IPS-20b (cell line): ENCODE data around the gene SRCIN1.
"Not testable (repeated sequence)": the region's sequence is repeated elsewhere in the genome, so short reads cannot be mapped to it uniquely, and the experiment has no call there.

Experiments
- H3K27ac ChIP-seq: one replicate; pipeline ENCODE4 v1.5.1; 2013; ENCODE audit warnings: low read length
- H3K27me3 ChIP-seq: 2 replicates; pipeline ENCODE4 v1.6.1; 2013; ENCODE audit warnings: mild to moderate bottlenecking, low read length, inconsistent platforms; ENCODE audit not compliant: insufficient read depth
- H3K36me3 ChIP-seq: 2 replicates; pipeline ENCODE4 v1.6.1; 2013; ENCODE audit warnings: low read depth, mild to moderate bottlenecking, inconsistent platforms, low read length, moderate library complexity; ENCODE audit not compliant: insufficient read depth
- H3K4me1 ChIP-seq: 2 replicates; pipeline ENCODE4 v1.6.1; 2013; ENCODE audit warnings: mild to moderate bottlenecking, control low read depth, inconsistent platforms, low read length, moderate library complexity; ENCODE audit not compliant: insufficient read depth
- H3K4me3 ChIP-seq: 2 replicates; pipeline ENCODE4 v1.5.1; 2013; ENCODE audit warnings: mild to moderate bottlenecking, low read length, inconsistent platforms
- H3K9ac ChIP-seq: 2 replicates; pipeline ENCODE4 v1.6.1; 2013; ENCODE audit warnings: low read depth, mild to moderate bottlenecking, inconsistent platforms, low read length, moderate library complexity
- H3K9me3 ChIP-seq: 2 replicates; pipeline ENCODE4 v1.6.1; 2013; ENCODE audit warnings: mild to moderate bottlenecking, low read depth, low read length, inconsistent platforms; ENCODE audit not compliant: insufficient read depth

The SRCIN1 gene

GRCh38 chr17:38533241-38533640, 72.5 kb downstream of the SRCIN1 start:
- no peaks in the 10 kb centered on the region for H3K9me3 ChIP-seq
- peaks cover 3% of the 10 kb centered on the region; the same call in 1 of the 2 replicates for H3K4me1 ChIP-seq
- H3K27ac ChIP-seq, result no peak overlapping the region
- H3K36me3 ChIP-seq, result no peaks in the 10 kb centered on the region
- H3K4me3 ChIP-seq, result no peak overlapping the region
- H3K27me3 ChIP-seq, result peaks cover 14% of the 10 kb centered on the region; the same call in 1 of the 2 replicates
- no peak overlapping the region for H3K9ac ChIP-seq

DNA sequence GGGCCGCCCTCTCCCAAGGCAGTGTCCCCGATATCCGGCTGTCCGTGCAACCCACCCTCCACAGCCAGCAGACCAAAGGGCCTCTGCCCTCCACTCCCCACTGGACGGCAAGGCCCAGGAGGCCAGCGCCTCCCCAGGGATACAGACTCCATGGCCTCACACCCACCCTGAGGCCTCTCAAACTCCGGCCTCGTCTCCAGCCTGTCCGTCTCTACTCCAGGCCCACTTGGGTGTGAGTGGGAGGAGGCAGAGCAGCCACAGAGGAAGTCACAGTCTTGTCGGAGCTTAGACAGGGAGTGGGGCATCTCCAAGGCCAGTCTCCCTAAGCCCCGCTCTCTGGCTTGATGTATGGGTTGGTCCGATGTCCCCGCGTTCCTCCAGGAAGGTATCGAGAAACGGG, 73.3 kb downstream of the SRCIN1 start:
- peaks cover 19% of the 10 kb centered on the region; the same call in 1 of the 2 replicates for H3K27me3 ChIP-seq
- H3K9ac ChIP-seq, result no peak overlapping the region

GRCh38 chr17:38531761-38532160, 74.0 kb downstream of the SRCIN1 start:
- not testable (repeated sequence) for H3K4me1 ChIP-seq, H3K27ac ChIP-seq, H3K9ac ChIP-seq, H3K4me3 ChIP-seq, H3K36me3 ChIP-seq, H3K9me3 ChIP-seq
- H3K27me3 ChIP-seq, result peaks cover 19% of the 10 kb centered on the region; the same call in 1 of the 2 replicates

More for the DNA sequence above, 73.3 kb downstream of the SRCIN1 start:
- peaks cover 3% of the 10 kb centered on the region; the same call in 1 of the 2 replicates for H3K4me1 ChIP-seq
- H3K36me3 ChIP-seq, result no peaks in the 10 kb centered on the region
- H3K4me3 ChIP-seq, result no peak overlapping the region
- H3K9me3 ChIP-seq, result no peaks in the 10 kb centered on the region
- H3K27ac ChIP-seq, result no peak overlapping the region

DNA sequence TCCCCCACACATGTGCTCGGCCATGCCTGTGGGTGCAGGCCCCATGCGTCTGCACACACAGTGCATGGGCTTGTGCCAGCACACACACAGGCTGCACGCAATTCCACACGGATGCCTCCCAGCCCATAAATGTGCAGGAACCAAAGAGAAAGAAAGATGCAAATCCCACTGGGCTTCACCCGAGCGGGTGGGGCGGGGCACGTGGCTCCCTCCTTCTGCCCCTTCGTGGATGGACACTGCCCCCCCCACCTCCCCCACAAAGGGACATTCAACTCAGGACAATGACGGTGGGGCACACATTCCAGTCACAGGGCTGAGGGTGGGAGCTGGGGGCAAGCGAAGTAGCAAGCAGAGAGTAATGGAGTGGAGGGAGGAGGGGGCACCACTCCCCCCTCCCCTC, 74.9 kb downstream of the SRCIN1 start:
- peaks cover 19% of the 10 kb centered on the region; the same call in 1 of the 2 replicates for H3K27me3 ChIP-seq
- not testable (repeated sequence) for H3K27ac ChIP-seq, H3K9ac ChIP-seq, H3K4me1 ChIP-seq, H3K4me3 ChIP-seq, H3K9me3 ChIP-seq, H3K36me3 ChIP-seq

GRCh38 chr17:38528141-38528540, 77.6 kb downstream of the SRCIN1 start:
- not testable (repeated sequence) for H3K27ac ChIP-seq, H3K4me1 ChIP-seq, H3K9ac ChIP-seq, H3K36me3 ChIP-seq, H3K9me3 ChIP-seq, H3K4me3 ChIP-seq
- peaks cover 15% of the 10 kb centered on the region; the same call in 1 of the 2 replicates for H3K27me3 ChIP-seq

- H3K36me3 ChIP-seq, H3K4me1 ChIP-seq, H3K9ac ChIP-seq, H3K9me3 ChIP-seq, H3K4me3 ChIP-seq, H3K27ac ChIP-seq: not testable (repeated sequence)
- peaks cover 15% of the 10 kb centered on the region; the same call in 1 of the 2 replicates for H3K27me3 ChIP-seq
These were observed 79.2 kb downstream of the SRCIN1 start for GRCh38 chr17:38526526-38526925.

GRCh38 chr17:38512473-38513058, 93.2 kb downstream of the SRCIN1 start:
- Histone ChIP-seq H3K36me3 (no peaks in the 10 kb centered on the region), H3K27me3 (peaks cover 37% of the 10 kb centered on the region), H3K4me3 (no peak overlapping the region), H3K27ac (no peak overlapping the region), H3K9me3 (no peaks in the 10 kb centered on the region), H3K9ac (no peak overlapping the region), H3K4me1 (peaks cover 16% of the 10 kb centered on the region)

DNA sequence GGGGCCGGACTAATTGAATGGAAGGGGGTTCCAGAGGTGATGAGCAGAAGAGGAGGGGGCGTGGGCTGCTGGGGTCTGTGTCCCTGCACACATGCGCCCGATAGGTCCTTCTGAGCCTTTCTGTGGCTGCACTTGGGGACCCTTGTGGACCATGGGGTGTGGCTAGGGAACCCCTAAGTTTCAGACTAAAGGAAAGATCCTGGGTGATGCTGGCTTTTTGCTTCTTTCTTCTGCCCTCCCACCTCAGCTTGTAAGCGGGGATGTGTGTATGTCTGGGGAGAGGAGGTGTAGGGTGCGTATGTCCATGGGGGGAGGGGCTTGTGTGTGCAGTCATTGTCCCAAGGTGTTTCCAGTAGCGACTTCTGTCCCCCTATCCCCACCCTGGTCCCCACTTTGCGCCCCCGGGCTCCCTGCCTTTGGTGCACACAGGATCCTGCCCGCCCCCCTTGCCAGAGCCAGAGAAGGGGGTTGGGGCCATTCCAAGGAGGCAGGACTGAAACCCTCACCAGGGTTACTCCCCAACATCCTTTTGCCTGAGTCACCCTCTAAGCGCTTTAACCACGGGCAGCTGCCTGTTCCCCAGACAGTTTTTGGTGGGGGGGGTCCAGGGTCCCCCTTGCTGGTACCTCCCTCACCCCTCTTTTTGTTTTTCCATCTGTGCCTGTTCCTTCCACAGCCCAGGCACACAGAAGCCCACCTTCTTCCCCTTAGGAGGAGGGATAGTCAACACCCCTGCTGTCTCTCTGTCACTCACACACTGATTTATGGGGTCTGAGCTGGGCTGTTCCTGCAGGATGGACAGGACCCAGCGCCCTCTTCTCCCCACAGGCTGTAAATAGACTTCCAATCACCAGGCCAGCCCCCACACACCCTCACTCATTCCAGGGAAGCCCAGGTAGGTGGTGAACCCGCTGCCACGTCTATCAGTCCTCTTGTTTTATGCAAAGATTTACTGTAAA, 94.3 kb downstream of the SRCIN1 start:
- Histone ChIP-seq H3K27ac (no peak overlapping the region), H3K9ac (peak overlapping the region; percentile 51; the same call in 1 of the 2 replicates), H3K27me3 (peaks cover 37% of the 10 kb centered on the region), H3K9me3 (no peaks in the 10 kb centered on the region), H3K4me3 (peak overlapping the region; percentile 55; the same call in 1 of the 2 replicates), H3K36me3 (peaks cover 4% of the 10 kb centered on the region; the same call in 1 of the 2 replicates), H3K4me1 (peaks cover 16% of the 10 kb centered on the region)

- H3K36me3 ChIP-seq, result peaks cover 11% of the 10 kb centered on the region; the same call in 1 of the 2 replicates
- H3K4me3 ChIP-seq, result peak overlapping the region; percentile 59; the same call in 1 of the 2 replicates
- H3K27me3 ChIP-seq, result peaks cover 37% of the 10 kb centered on the region
- H3K9me3 ChIP-seq, result no peaks in the 10 kb centered on the region
- peaks cover 16% of the 10 kb centered on the region for H3K4me1 ChIP-seq
- peak overlapping the region; percentile 51; the same call in 1 of the 2 replicates for H3K9ac ChIP-seq
- no peak overlapping the region for H3K27ac ChIP-seq
These were observed 95.2 kb downstream of the SRCIN1 start for GRCh38 chr17:38510421-38511149.

DNA sequence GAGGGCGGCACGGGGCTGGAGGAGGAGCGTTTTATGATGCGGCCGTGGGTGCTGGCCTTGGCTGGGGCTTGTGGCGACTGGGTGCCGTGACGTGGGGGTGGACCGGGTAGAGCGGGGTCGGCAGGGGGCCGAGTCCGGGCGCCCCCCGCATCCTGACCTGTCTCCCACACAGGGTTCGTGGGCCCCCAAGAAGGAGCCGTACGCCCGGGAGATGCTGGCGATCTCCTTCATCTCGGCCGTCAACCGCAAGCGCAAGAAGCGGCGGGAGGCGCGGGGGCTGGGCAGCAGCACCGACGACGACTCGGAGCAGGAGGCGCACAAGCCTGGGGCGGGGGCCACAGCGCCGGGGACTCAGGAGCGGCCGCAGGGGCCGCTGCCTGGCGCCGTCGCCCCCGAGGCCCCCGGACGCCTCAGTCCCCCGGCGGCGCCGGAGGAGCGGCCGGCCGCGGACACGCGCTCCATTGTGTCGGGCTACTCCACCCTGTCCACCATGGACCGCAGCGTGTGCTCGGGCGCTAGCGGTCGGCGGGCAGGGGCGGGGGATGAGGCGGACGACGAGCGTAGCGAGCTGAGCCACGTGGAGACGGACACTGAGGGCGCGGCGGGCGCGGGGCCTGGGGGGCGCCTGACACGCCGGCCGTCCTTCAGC, 95.9 kb downstream of the SRCIN1 start:
- H3K9me3 ChIP-seq, result no peaks in the 10 kb centered on the region
- H3K4me3 ChIP-seq, result peak overlapping the region; percentile 59
- H3K27me3 ChIP-seq, result peaks cover 37% of the 10 kb centered on the region
- no peak overlapping the region; the same call in 1 of the 2 replicates for H3K9ac ChIP-seq
- H3K27ac ChIP-seq, result no peak overlapping the region
- peaks cover 16% of the 10 kb centered on the region for H3K4me1 ChIP-seq
- peaks cover 11% of the 10 kb centered on the region; the same call in 1 of the 2 replicates for H3K36me3 ChIP-seq
